ENCODE data around the gene KMT2E. TPM values are rescaled to one million over a fixed set of nuclear protein-coding genes. Genes with fewer than 3 reads are reported as not detected.

Gene KMT2E
- total RNA-seq, 3 donors from 2014 or later (not counting 1 experiment from before 2014, with no cell fraction given), result 272 to 353 (median 345) TPM

DNA sequence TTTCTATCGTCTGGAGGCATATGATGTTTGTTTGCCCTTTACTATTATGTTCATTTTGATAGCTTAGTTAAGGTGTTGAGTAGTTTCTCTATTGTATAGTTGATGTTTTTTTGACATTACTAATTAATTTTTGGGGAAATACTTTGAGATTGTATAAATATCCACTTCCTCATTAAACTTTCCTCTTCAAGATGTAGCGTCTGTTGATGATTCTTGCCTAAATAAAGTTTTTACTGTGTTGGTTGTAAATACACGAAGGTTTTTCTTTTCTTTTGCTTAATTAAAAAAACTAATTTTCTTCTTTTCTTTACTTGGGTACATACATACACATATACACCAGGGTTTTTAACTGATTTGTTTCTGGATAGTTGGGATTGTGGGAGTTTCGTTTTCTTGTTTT lies 8.5 kb downstream of the KMT2E start:
- peaks cover 22% of the 10 kb centered on the region for H3K4me1 ChIP-seq (ENCODE audit: control insufficient read depth, insufficient read depth, low read length)

DNA sequence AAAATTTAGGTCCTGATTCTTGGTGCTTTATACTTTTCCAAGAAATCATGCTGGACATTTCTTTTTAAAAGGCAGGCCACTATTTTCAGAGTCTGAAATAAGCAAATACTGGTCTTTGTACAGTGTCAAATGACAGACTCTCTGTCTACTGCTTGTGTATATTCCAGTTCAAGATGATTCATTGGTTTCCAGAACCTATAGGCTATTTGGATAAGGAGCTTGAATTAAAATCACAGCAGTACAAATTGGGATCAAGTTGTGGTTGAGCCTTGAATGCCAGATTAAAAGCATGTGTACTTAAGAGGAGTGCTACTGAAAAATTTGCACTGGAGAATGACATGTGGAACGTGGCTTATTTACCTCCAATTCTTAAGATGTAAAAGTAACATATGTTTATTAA lies 10.7 kb downstream of the KMT2E start:
- TF ChIP-seq, protein P1, sequence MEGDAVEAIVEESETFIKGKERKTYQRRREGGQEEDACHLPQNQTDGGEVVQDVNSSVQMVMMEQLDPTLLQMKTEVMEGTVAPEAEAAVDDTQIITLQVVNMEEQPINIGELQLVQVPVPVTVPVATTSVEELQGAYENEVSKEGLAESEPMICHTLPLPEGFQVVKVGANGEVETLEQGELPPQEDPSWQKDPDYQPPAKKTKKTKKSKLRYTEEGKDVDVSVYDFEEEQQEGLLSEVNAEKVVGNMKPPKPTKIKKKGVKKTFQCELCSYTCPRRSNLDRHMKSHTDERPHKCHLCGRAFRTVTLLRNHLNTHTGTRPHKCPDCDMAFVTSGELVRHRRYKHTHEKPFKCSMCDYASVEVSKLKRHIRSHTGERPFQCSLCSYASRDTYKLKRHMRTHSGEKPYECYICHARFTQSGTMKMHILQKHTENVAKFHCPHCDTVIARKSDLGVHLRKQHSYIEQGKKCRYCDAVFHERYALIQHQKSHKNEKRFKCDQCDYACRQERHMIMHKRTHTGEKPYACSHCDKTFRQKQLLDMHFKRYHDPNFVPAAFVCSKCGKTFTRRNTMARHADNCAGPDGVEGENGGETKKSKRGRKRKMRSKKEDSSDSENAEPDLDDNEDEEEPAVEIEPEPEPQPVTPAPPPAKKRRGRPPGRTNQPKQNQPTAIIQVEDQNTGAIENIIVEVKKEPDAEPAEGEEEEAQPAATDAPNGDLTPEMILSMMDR (IDR thresholded peaks at IDR 0.05), result no peak
- Histone ChIP-seq H3K9me3 (ENCODE audit: control insufficient read depth, insufficient read depth, low read length) (no peaks in the 10 kb centered on the region), H3K27me3 (ENCODE audit: control insufficient read depth, insufficient read depth, low read length) (no peaks in the 10 kb centered on the region), H3K4me3 (ENCODE audit: low read length) (no peak overlapping the region), H3K4me1 (ENCODE audit: control insufficient read depth, insufficient read depth, low read length) (peaks cover 36% of the 10 kb centered on the region), H3K36me3 (ENCODE audit: control insufficient read depth, insufficient read depth, low read length) (no peaks in the 10 kb centered on the region), H3K27ac (ENCODE audit: low read length) (no peak overlapping the region)
- no CpG with 5 or more reads among the region's 1 CpG for WGBS (ENCODE audit: insufficient coverage)
- H3K36me3 Mint-ChIP-seq, result no peaks in the 10 kb centered on the region
- no peaks in the 10 kb centered on the region for H3K9me3 Mint-ChIP-seq
- intact Hi-C loops (cut with micrococcal nuclease), result loop anchor here (1.0 to 5.0 kb wide), 2 partner anchors 10 to 33 kb away; no protein-coding TSS in a partner anchor
- DNase-seq (no peak), ATAC-seq (no peak)
- peak overlapping the region; percentile 65 to 84 for H3K27ac Mint-ChIP-seq
- peaks cover 79 to 86% of the 10 kb centered on the region in 2 donors for H3K4me1 Mint-ChIP-seq
- peak overlapping the region; percentile 57 for H3K4me3 Mint-ChIP-seq
- no peaks in the 10 kb centered on the region for H3K27me3 Mint-ChIP-seq (ENCODE audit: low read depth in 2 of 2)

More for the DNA sequence above, 8.5 kb downstream of the KMT2E start:
- intact Hi-C loops (cut with micrococcal nuclease), result loop anchor here (5.0 kb wide), 1 partner anchor 35 kb away; no protein-coding TSS in a partner anchor
- Mint-ChIP-seq H3K27ac (peak overlapping the region in 1 of 2 donors; percentile 84), H3K4me1 (peaks cover 75 to 77% of the 10 kb centered on the region in 2 donors), H3K27me3 (ENCODE audit: low read depth in 2 of 2) (no peaks in the 10 kb centered on the region), H3K4me3 (peak overlapping the region; percentile 56), H3K36me3 (no peaks in the 10 kb centered on the region), H3K9me3 (no peaks in the 10 kb centered on the region)
- no peaks in the 10 kb centered on the region for H3K27me3 ChIP-seq (ENCODE audit: control insufficient read depth, insufficient read depth, low read length)
- DNase-seq (no peak), ATAC-seq (no peak)
- no peak overlapping the region for H3K4me3 ChIP-seq (ENCODE audit: low read length)
- H3K27ac ChIP-seq (ENCODE audit: low read length), result no peak overlapping the region
- no peaks in the 10 kb centered on the region for H3K9me3 ChIP-seq (ENCODE audit: control insufficient read depth, insufficient read depth, low read length)
- 50% methylated on average over 1 of the region's 4 CpGs for WGBS (ENCODE audit: insufficient coverage)
- no peaks in the 10 kb centered on the region for H3K36me3 ChIP-seq (ENCODE audit: control insufficient read depth, insufficient read depth, low read length)
- TF ChIP-seq, protein P1 (IDR thresholded peaks at IDR 0.05), result no peak

DNA sequence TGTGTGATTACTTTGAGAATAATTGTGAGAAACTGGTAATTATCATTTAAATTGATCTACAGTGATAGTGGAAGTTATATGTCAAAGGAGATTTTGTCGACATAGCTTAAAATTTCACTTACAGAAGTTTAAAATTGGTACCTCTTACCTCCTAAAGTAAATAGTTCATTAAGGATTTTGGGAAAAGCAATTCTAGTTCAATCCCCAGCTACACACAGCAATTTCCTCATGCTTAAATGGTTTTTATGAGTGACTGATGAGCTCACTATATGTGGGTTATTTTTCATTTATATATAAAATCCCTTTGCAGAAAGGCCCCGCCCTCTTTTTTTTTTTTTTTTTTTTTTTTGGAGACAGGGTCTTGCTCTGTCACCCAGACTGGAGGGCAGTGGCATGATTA lies 12.7 kb downstream of the KMT2E start:
- TF ChIP-seq, protein P1 (IDR thresholded peaks at IDR 0.05), result no peak
- intact Hi-C loops (cut with micrococcal nuclease), result no loop called here
- Histone ChIP-seq H3K27ac (ENCODE audit: low read length) (no peak overlapping the region), H3K4me1 (ENCODE audit: control insufficient read depth, insufficient read depth, low read length) (peaks cover 35% of the 10 kb centered on the region), H3K27me3 (ENCODE audit: control insufficient read depth, insufficient read depth, low read length) (no peaks in the 10 kb centered on the region), H3K36me3 (ENCODE audit: control insufficient read depth, insufficient read depth, low read length) (no peaks in the 10 kb centered on the region), H3K9me3 (ENCODE audit: control insufficient read depth, insufficient read depth, low read length) (no peaks in the 10 kb centered on the region), H3K4me3 (ENCODE audit: low read length) (no peak overlapping the region)
- ATAC-seq (peak in 1 of 3 donors; percentile 5), DNase-seq (no peak)
- Mint-ChIP-seq H3K4me3 (peak overlapping the region; percentile 60), H3K27ac (peak overlapping the region; percentile 9 to 84), H3K36me3 (no peaks in the 10 kb centered on the region), H3K9me3 (no peaks in the 10 kb centered on the region), H3K27me3 (ENCODE audit: low read depth in 2 of 2) (no peaks in the 10 kb centered on the region), H3K4me1 (peaks cover 81 to 85% of the 10 kb centered on the region in 2 donors)
- WGBS (ENCODE audit: insufficient coverage), result 100% methylated on average over 1 of the region's 2 CpGs
